HG03432 (cell line): ENCODE results near the gene MAPRE3.

Experiments
- ATAC-seq: cut with Tn5 transposase; IDR thresholded peaks from one replicate; pipeline ENCODE4 v1.9.1; 2021; ENCODE audit warnings: mild to moderate bottlenecking, moderate library complexity; ENCODE audit not compliant: unreplicated experiment

Gene MAPRE3

DNA sequence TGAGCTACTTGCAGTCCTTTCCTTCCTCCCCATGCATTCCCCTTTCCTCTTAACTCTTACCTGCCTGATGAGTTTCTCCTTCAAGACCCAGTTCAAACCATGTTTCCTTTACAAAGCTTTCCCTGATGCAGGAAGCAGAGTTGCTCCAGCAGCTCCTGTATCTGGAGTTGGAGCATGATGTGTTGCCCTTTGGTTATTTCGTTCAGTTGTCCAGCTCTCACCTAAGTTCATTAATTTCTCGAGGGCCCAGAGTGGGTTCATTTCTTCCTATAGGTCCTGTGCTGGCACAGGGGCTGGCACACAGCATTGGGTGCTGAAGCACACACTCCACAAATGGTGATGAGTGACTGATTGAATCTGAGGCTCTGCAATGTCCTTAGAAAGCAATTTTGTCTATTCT lies 39.3 kb downstream of the MAPRE3 start:
- ATAC-seq, result no peak

DNA sequence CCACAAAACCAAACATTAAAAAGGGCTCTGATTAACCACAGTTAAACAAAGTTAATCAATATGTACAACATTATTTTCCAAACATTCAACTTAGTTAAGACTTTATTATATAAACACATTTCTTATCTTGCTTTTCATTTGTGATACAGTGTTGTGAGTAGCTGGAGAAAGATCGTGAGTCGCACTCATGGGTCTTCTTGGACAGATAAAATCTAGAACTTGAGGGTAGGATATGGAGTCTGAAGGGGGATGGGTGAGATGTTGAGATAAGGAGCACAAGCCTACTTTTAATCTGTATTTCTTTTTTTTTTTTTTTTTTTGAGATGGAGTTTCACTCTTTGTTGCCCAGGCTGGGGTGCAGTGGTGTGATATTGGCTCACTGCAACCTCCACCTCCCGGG lies 39.7 kb downstream of the MAPRE3 start:
- ATAC-seq, result no peak

DNA sequence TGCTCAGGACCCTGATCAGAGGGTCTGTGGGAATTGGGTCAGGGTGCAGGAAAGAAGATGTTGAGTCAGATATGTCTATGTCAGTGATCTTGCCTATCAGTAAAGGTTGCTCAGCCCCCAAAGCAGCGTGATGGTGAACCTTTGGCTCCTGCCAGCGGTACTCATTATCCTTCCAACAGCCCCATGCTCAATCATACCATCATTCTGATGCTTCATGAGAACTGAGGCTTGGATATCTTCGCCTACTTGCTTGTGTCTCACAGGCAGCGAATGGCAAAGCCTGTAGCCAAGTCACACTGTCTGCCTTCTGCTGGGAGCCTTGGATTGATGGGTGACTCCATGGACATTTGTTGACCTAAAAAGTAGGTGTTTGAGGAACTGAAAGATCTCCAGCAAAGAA lies 43.3 kb downstream of the MAPRE3 start:
- no peak for ATAC-seq

DNA sequence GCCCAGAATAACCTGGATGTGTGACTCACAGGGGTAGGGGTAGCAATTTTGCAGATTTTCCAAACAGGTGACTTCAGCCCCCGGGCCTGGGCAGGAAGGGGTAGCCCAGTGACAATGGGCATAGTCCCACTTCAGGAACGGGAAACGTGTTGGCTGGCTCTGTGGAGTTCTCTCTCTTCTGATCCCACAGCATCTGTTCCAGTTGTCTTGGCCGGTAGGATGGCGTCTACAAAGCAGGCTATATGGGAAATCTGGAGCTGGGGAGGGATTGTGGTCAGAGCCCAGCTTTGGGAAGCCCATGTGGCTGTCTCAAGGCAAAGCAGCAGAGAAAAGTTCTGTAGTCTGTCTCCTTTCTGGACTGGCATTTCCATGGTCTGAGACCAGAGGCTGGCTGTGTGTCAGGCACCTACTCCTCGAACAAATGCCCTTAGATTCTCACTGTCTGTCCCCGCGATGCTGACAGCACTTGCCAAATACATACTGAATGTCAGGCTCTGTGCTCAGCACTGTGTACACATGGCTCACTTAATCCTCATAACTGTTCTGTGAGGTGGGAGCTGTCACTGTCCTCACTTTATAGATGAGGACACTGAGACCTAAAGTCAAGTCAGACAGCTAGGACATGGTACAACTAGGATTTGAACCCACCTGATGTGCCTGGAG lies 44.5 kb downstream of the MAPRE3 start:
- ATAC-seq, result no peak

DNA sequence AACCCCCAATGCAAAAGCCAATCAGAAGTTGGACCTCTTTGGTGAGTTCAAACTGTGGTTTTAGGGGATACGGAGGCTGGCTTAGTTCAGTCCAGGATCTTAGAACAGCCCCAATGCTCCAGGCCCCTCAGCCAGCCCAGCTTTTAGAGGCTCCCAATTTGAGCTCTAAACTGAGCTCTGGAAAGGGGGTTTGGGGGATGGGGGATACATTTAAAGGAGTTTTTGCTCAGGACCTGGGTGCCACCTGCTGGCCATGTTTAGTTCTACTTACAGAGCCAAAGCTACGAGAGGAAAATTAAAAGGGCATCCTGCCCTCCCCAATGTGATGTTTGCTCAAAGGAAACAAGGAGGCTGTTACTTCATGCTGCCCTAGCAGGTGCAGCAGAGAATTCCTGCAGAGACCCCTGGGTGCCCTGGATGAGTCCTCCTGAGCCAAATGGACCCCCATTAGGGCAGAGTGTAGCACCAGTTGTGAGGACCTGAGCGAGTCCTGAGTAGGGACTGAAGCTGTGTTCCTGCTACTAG lies 46.4 kb downstream of the MAPRE3 start:
- no peak for ATAC-seq

DNA sequence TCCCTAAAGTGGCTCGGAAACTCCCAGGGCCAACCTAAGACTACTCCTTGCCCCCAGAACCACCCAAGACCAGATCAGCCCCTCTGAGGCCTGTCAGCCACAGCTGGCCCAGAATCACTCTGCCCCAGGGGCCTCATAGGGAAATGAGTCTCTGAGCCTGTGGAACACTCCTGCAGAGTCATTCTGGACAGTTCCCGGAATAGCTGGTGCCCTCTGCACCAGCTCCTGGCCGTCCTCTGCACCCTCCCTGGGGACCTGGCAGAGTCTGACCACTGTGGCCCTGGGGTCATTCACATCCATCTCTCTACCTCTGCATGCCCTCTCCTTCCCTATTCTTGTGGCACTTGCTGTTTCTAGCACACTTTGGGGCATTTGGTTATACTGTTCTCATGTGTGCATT lies 47.7 kb downstream of the MAPRE3 start:
- no peak for ATAC-seq

DNA sequence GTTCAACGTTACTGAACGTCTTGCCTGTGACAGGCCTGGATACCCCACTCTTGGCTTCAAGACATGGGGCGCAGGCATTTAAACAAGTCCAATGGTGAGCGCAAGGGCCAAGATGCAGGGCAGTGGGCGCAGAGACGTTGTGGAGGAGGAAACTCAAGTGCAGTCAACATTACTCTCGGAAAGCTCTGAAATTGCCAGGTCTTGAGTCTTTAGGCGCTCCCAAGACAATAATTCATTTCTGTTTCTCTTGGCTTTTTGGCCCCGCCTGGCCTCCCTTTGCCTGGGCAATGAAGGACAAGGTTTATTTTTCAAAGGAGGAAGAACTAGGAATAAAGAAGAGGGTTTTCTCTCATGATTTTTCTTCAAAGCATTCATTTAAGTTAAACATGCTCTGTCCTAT lies 49.0 kb downstream of the MAPRE3 start:
- ATAC-seq, result no peak

DNA sequence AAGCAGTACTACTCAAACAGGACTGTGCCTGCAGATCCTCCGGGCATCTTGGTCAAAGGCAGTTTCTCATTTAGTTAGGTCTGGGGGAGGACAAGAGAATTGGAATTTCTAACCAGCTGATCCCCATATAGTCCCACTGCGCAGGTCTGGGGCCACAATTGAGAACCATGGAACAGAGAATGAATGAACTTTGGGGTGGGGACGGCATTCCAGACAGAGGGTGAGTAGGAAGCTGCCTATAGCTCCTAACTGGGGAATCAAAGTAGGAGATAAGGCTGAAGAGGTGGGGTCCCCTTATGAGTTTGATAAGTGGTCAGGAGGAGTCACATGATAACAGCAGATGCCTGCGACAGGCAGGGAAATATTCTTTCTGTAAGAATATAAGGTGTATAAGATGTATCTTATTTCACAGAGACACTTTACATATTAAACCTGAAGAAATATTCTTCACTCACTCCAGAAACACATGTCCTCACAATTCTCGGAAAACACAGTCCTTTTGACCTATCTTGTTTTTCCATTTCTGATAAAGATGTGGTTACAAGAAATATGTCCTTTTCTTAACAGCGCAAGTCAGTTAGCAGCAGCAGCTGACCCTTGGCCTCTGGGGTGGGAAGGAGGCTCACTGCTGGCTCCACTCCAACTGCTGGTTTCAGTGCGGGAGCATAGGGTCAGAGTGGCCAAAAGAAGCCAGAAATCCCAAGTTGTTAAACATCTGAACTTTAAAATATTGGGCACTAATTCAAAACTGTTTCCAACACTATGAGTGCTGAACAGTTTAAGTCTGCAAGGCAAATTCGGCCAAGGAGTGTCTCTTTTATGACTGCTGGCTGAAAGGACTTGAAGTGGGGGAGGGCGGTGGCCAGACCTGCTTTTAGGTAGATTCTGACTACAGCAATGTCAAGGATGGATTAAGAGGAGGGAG lies 49.8 kb downstream of the MAPRE3 start:
- ATAC-seq, result no peak

DNA sequence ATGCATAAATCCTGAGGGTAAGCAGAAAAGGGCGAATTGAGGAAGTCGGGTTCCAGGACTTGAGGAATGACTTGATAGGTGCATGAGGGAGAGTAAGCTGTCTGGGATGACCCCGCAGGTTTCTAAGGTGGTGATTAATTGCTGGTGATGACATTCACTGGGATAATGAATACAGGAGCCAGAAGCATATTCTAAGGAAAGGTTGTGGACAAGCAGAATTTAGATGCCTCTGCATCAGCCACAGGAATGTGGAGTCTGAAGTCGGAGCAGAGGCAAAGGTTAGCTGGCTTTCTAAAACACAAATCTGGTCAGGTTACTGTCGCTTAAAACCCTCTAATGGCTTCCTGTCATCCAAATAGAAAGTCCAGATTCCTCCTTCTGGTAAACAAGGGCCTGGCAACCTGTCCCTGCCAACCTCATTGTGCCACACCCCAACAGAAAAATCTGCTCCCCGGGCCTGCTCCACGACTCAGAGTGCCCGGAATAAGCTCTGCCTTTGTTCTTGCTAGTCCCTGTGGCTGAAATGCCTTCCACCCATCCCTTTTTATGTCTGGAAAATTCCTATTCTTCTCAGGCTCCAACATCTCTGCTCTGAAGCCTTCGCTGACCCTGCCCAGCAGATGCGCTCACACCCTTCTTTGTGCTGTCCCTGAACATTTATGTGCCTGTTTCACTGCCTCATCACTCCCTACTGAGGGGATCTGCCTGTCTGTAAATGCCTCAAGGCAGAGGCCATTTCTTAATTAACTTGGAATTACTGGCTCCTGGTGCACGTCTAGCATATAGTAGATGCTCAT lies 51.0 kb downstream of the MAPRE3 start:
- no peak for ATAC-seq

DNA sequence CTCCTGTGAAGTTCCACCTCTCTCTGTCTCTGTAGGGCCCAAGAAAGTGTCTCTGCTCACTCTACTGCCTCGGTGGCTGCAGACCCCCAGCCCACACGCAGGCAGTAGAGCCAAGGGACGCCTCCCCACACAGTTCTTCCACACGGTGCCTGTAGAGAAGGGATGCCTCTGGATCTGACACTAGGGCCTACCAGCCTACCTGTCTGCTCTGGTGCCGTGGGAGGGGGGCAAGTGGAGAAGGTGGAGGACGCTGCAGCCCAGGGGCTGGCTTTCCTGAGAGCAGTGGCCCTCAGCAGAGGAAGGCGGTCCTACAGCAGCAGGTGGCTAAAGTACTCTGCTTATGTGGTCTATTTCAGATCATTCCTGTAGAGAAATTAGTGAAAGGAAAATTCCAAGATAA lies 53.3 kb downstream of the MAPRE3 start:
- ATAC-seq, result no peak

DNA sequence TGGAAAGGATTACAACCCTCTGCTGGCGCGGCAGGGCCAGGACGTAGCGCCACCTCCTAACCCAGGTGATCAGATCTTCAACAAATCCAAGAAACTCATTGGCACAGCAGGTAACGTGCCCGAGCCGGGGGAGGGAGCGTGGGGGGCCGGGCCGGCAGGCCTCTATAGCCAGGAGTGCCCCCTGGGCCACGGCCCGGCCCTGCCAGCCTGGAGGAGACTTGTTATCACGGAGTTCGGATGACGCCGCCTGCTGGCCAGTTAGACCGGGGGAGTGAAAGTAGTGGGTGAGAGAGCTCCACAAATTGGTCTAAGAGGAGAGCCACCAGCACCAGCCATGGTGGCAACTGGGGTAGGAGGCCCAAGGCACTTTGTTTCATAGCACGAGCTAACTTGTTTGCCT lies 53.8 kb downstream of the MAPRE3 start:
- ATAC-seq, result no peak

DNA sequence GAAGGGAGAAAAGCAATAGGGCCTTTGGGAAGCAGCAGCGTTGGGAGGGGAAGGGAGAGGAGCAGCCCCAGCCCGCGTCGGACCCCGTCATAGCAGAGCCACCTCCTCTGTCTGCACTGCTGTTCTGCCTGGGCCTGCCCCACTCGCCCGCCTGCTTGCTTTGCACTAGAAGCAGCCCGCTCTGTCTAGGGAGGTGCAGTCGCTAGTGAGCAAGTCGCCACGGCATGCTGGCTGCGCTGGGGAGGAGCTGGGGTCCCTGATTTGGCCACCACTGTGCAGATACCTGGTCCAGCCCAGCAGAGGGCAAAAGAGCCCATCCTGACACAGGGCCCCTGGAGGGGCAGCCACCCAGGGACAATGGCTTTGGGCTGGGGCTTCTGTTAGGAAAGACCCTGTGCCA lies 54.4 kb downstream of the MAPRE3 start:
- no peak for ATAC-seq

DNA sequence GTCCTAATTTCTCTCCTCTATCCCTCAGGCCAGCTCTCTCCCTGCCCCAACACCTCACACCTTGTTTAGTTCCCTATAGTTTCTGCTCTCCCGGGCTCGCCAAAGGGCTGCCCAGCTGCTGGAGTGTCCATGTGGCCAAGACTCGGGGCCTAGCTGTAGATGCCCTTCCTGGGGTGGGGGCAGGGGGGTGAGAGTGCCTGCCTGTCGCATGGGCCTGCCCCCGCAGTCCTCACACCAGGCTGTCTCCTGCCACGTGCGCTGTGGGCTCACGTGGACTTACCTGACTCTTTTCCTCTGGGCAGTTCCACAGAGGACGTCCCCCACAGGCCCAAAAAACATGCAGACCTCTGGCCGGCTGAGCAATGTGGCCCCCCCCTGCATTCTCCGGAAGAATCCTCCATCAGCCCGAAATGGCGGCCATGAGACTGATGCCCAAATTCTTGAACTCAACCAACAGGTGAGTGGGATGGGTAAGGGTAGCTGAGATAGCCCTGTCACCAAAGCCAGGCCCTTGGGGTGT lies 54.9 kb downstream of the MAPRE3 start:
- no peak for ATAC-seq

DNA sequence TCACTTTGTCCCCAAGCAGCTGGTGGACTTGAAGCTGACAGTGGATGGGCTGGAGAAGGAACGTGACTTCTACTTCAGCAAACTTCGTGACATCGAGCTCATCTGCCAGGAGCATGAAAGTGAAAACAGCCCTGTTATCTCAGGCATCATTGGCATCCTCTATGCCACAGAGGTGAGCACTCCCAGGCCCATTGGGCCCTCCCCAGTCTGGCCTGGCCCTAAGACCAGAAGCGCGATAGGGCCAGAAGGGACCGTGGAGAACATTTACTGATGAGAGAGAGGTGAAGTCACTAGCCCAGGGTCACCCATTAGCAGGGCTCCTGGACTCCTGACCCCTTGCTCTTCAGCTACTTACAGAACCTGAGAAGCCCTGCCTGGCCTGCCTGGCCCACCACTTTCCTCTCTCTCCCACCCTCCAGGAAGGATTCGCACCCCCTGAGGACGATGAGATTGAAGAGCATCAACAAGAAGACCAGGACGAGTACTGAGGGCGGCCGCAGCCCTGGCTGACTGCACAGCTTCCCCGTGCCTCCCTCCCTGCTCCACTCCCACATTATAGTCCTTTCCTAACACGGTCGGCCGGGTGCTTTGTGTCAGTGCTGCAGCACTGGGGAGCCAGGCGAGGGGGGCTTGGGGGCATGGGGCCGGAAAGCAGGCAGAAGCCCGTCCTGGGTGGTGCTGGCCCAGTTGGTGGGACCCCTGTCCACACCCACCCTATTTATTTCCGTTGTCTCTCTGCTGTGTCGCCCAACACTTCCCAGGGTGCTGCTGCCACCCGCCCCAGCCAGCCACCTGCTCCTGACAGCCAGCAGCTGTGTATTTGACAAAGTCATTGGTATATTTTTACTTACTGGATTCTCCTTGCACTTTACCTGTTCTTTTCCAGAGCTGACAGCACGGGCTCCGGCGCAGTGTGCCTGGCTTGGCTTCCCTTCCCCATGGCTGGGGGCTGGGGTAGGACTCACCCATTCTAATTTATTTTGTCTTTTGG lies 55.7 kb downstream of the MAPRE3 start:
- ATAC-seq, result no peak

DNA sequence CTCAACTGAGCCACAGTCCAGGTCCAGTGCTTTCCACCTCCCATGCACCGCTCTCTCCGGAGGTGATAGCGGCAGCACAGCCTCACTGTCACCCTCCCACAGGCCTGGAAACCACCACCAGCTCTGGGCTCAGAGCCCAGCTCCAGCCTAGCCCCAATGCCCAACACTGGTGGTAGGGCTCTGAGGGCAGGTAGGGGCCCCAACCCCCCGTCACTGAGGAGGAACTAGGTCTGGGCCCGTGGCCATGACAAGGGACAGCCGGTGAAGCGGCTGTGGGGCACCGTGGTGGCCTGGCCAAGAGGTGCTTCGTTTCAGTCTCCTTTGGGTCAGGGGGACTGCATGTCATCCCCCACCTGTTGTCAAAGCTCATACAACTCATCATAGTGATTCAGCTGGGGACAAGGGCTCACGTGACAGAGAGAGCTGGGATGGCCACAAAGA lies 56.8 kb downstream of the MAPRE3 start:
- ATAC-seq, result no peak

DNA sequence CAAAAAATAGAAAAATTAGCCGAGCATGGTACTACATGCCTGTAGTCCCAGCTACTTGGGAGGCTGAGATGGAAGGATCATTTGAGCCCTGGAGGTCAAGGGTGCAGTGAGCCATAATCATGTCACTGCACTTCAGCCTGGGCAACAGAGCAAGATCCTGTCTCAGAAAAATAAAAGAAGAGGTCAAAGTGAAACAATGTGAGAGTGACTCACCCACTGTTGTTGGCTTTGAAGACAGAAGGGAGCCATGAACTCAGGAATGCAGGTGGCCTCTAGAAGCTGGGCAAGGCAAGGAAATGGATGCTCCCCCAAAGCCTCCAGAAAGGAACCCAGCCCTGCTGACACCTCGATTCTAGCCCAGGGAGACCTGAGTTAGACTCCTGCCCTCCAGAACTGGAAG lies 58.6 kb downstream of the MAPRE3 start:
- no peak for ATAC-seq

DNA sequence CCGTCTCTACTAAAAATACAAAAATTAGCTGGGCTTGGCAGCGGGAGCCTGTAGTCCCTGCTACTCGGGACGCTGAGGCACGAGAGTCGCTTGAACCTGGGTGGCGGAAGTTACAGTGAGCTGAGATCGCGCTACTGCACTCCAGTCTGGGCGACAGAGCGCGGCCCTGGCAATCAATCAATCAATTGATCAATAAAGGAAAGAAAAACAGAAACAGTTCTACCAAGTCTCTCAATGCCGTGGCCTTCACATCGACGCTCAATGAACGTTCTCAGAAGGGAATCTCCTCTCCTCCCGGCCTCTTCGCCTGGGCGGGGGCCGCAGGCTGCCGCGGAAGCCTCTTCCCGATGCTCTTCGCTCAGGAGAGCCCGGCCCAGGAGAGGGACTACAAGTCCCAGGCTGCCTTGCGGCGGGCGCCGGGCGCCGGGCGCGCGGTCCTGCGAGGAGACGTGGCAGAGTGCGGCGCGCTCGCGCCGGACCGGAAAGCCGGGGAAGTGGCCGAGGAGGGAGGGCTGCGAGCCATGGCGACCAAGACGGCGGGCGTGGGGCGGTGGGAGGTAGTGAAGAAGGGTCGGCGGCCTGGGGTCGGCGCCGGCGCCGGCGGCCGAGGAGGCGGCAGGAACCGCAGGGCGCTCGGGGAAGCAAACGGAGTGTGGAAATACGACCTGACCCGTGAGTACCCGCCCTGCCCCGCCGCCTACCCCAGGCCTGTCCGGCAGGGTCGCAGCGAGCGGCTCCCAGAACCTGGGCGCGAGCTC lies 62.2 kb downstream of the MAPRE3 start, which contains the start of gene TMEM214:
TSS of gene TMEM214 (plus strand) at position 471 of the 758 bp plus-strand sequence. CDS start at position 522, 51 bp downstream.
- ATAC-seq, result peak; percentile 95

DNA sequence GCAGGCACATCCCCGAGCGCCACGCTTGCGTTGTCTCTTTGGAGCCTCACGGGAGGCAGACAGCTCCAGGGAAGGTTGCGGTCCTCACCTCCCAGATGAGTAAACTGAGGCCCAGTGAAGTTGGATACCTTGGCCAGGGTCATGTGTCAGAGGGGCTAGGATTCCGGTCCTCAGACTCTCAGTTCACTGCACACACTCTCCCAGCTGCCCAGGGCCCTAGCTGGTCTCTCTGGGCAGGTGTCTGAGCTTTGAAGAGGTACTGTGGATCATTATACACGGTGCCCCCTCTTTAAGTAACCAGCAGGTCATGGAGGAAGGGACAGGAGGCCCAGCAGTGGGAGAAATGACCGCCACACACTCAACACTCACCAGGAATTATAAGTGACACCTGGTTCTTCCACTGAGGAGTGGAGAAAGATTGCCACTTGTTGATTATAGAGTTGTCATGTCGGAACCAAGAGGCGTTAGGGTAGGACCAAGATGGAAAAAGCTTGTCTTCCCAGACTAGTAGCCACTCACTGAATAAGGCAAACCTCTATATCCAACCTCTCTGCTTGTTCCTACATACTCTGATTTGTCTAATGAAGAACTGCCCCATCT lies 62.9 kb downstream of the MAPRE3 start:
- no peak for ATAC-seq

DNA sequence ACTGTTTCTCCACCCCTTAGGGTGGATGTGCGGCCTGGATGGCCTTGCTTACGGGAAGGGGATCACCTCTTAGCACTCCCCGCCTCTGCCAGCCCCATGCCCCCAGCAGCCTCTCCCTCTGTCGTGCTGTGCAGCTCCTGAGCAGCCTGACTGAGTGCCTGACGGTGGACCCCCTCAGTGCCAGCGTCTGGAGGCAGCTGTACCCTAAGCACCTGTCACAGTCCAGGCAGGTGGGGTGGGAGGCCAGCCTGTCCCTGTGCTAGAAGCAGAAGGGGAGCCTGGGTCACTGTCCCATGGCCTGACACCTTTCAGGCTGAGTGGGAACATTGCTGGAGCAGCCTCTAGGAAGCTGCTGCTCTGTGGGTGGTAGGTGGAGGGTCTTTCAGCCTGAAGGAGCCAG lies 67.6 kb downstream of the MAPRE3 start:
- ATAC-seq, result no peak
